Measurements from ENCODE around the gene ZDHHC14. TPM values are rescaled to one million over a fixed set of nuclear protein-coding genes. Genes with fewer than 3 reads are reported as not detected.
"Not testable (repeated sequence)": the region's sequence is repeated elsewhere in the genome, so short reads cannot be mapped to it uniquely, and the experiment has no call there.

The ZDHHC14 gene
- total and polyA plus RNA-seq, 7 donors = 2.4 to 12.6 (median 9.6) TPM

GRCh38 chr6:157715728-157716164 lies 334.8 kb downstream of the ZDHHC14 start:
- 44 to 68% methylated on average over 6 of the region's 6 CpGs for WGBS, 2 donors
- TF ChIP-seq POLR2A (IDR thresholded peaks at IDR 0.05) (no peak), CTCF (IDR thresholded peaks at IDR 0.05) (no peak), EP300 (IDR thresholded peaks at IDR 0.05) (no peak), POLR2AphosphoS5 (IDR thresholded peaks at IDR 0.05) (peak; percentile 22 to 65 (median 46))
- DNase-seq = peak; percentile 92
- intact Hi-C loops (cut with DNase I) = no loop called here
- Histone ChIP-seq H3K36me3 (no peaks in the 10 kb centered on the region), H3K4me3 (no peak overlapping the region), H3K27me3 (no peaks in the 10 kb centered on the region), H3K27ac (peak overlapping the region; percentile 48 to 71 (median 55)), H3K9me3 (no peaks in the 10 kb centered on the region), H3K4me1 (peaks cover 0 to 4% (median 0%) of the 10 kb centered on the region in 4 donors)

- no peak for DNase-seq
- intact Hi-C loops (cut with DNase I) = no loop called here
- 83 to 86% methylated on average over 12 of the region's 12 CpGs for WGBS, 2 donors
- Histone ChIP-seq H3K27ac (peak overlapping the region; percentile 48 to 64 (median 49)), H3K4me1 (peaks cover 0 to 4% (median 0%) of the 10 kb centered on the region in 4 donors), H3K9me3 (no peaks in the 10 kb centered on the region), H3K36me3 (no peaks in the 10 kb centered on the region), H3K27me3 (no peaks in the 10 kb centered on the region), H3K4me3 (no peak overlapping the region)
- no peak for TF ChIP-seq CTCF (IDR thresholded peaks at IDR 0.05)
- no peak for TF ChIP-seq POLR2A (IDR thresholded peaks at IDR 0.05)
- no peak for TF ChIP-seq POLR2AphosphoS5 (IDR thresholded peaks at IDR 0.05)
- no peak for TF ChIP-seq EP300 (IDR thresholded peaks at IDR 0.05)
These were observed 335.4 kb downstream of the ZDHHC14 start for GRCh38 chr6:157716251-157716995.

GRCh38 chr6:157717340-157717748 lies 336.4 kb downstream of the ZDHHC14 start:
- Histone ChIP-seq H3K27me3 (no peaks in the 10 kb centered on the region), H3K36me3 (no peaks in the 10 kb centered on the region), H3K9me3 (no peaks in the 10 kb centered on the region), H3K4me1 (peaks cover 0 to 4% (median 0%) of the 10 kb centered on the region in 4 donors), H3K27ac (peak overlapping the region in 2 of 4 donors; percentile 18 to 41), H3K4me3 (no peak overlapping the region)
- TF ChIP-seq POLR2AphosphoS5 (IDR thresholded peaks at IDR 0.05) = no peak
- TF ChIP-seq EP300 (IDR thresholded peaks at IDR 0.05) = no peak
- no peak for TF ChIP-seq POLR2A (IDR thresholded peaks at IDR 0.05)
- TF ChIP-seq CTCF (IDR thresholded peaks at IDR 0.05) = no peak
- intact Hi-C loops (cut with DNase I) = no loop called here
- no peak for DNase-seq
- 21 to 65% methylated on average over 7 of the region's 7 CpGs for WGBS, 2 donors

GRCh38 chr6:157718503-157719187 lies 337.7 kb downstream of the ZDHHC14 start:
- Histone ChIP-seq H3K36me3 (no peaks in the 10 kb centered on the region), H3K9me3 (no peaks in the 10 kb centered on the region), H3K27ac (peak overlapping the region in 1 of 4 donors; percentile 40), H3K4me3 (no peak overlapping the region), H3K27me3 (no peaks in the 10 kb centered on the region), H3K4me1 (peaks cover 0 to 4% (median 0%) of the 10 kb centered on the region in 4 donors)
- TF ChIP-seq EP300 (IDR thresholded peaks at IDR 0.05) (no peak), POLR2AphosphoS5 (IDR thresholded peaks at IDR 0.05) (no peak), POLR2A (IDR thresholded peaks at IDR 0.05) (no peak), CTCF (IDR thresholded peaks at IDR 0.05) (no peak)
- intact Hi-C loops (cut with DNase I) = no loop called here
- WGBS, 2 donors = 86 to 87% methylated on average over 7 of the region's 7 CpGs
- DNase-seq = no peak

DNA sequence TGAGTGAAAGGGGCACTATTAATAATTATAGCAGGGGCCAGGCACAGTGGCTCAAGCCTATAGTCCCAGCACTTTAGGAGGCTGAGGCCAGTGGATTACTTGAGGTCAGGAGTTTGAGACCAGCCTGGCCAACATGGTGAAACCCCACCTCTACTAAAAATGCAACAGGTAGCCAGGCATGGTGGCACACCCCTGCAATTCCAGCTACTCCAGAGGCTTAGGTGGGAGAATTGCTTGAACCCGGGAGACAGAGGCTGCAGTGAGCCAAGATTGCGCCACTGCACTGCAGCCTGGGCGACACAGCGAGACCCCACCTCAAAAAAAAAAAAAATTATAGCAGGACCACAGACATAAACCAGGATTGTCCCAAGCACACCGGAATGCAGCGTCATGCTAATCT lies 340.0 kb downstream of the ZDHHC14 start:
- peak; percentile 15 for DNase-seq
- intact Hi-C loops (cut with DNase I) = not testable (repeated sequence)

More for the DNA sequence above, 340.0 kb downstream of the ZDHHC14 start:
- not testable (repeated sequence) for H3K4me1 ChIP-seq, H3K27me3 ChIP-seq, H3K4me3 ChIP-seq, H3K36me3 ChIP-seq, H3K9me3 ChIP-seq, H3K27ac ChIP-seq
- WGBS, 2 donors = 95 to 97% methylated on average over 6 of the region's 6 CpGs
